Hepatocyte (in vitro differentiated cells): Measurements from ENCODE around the gene MAPK14. TPM values are rescaled to one million over a fixed set of nuclear protein-coding genes. Genes with fewer than 3 reads are reported as not detected.

Experiments used
- DNase-seq: peaks from one replicate; pipeline ENCODE4 v3.0.0-alpha.2; 2016; ENCODE audit warnings: low spot score
- H2AFZ ChIP-seq: fragments of 200-600 bp; sonication (generic); 2 replicates; pipeline ENCODE4 v1.6.0; 2016; ENCODE audit warnings: antibody characterized with exemption, mild to moderate bottlenecking
- H3K27ac ChIP-seq: fragments of 200-600 bp; sonication (generic); 2 replicates; pipeline ENCODE4 v1.5.1; 2016; ENCODE audit warnings: mild to moderate bottlenecking
- H3K27me3 ChIP-seq: fragments of 200-600 bp; sonication (generic); 2 replicates; pipeline ENCODE4 v1.6.1; 2016
- H3K36me3 ChIP-seq: fragments of 200-600 bp; sonication (generic); replicated peaks from 2 replicates; pipeline ENCODE4 v1.5.1; 2016; ENCODE audit warnings: low read depth; ENCODE audit not compliant: insufficient read depth
- H3K4me1 ChIP-seq: fragments of 200-600 bp; sonication (generic); 2 replicates; pipeline ENCODE4 v1.5.1; 2016; ENCODE audit warnings: mild to moderate bottlenecking, moderate library complexity; ENCODE audit not compliant: insufficient read depth
- H3K4me2 ChIP-seq: fragments of 200-600 bp; sonication (generic); 2 replicates; pipeline ENCODE4 v1.6.0; 2016
- H3K4me3 ChIP-seq: fragments of 200-600 bp; sonication (generic); 2 replicates; pipeline ENCODE4 v1.5.1; 2016; ENCODE audit warnings: mild to moderate bottlenecking
- H3K79me2 ChIP-seq: fragments of 200-600 bp; sonication (generic); 2 replicates; pipeline ENCODE4 v1.6.0; 2017; ENCODE audit warnings: mild to moderate bottlenecking
- H3K9me2 ChIP-seq: fragments of 200-600 bp; sonication (generic); replicated peaks from 2 replicates; pipeline ENCODE4 v1.6.0; 2017; ENCODE audit warnings: mild to moderate bottlenecking; ENCODE audit not compliant: insufficient read depth
- H3K9me3 ChIP-seq: fragments of 200-600 bp; sonication (generic); 2 replicates; pipeline ENCODE4 v1.5.1; 2016; ENCODE audit warnings: low read depth, mild to moderate bottlenecking
- H4K20me1 ChIP-seq: fragments of 200-600 bp; sonication (generic); 2 replicates; pipeline ENCODE4 v1.6.0; 2016; ENCODE audit warnings: mild to moderate bottlenecking; ENCODE audit not compliant: insufficient read depth, poor library complexity, severe bottlenecking
- EZH2 ChIP-seq: fragments of 200-600 bp; sonication (generic); IDR thresholded peaks from 2 replicates; pipeline ENCODE4 v1.6.1; 2016; ENCODE audit warnings: antibody characterized with exemption, mild to moderate bottlenecking, borderline replicate concordance
- EZH2phosphoT487 ChIP-seq: fragments of 200-600 bp; sonication (generic); IDR thresholded peaks from one replicate; pipeline ENCODE4 v1.6.1; 2018; ENCODE audit warnings: antibody characterized with exemption, mild to moderate bottlenecking, low read depth, moderate library complexity; ENCODE audit not compliant: unreplicated experiment, severe bottlenecking
- WGBS: methylation state at CpG from one replicate; pipeline ENCODE4 v1.1.6; 2016; ENCODE audit warnings: low lambda C conversion rate; ENCODE audit errors: missing lambda C conversion rate; 5-methylcytosine and 5-hydroxymethylcytosine counted together
- polyA plus RNA-seq: library from polyadenylated mRNA; unstranded; fragments of >200 nt; fragmentation: Nextera tagmentation; extraction: Ambion mirVana; gene quantifications from 2 replicates; pipeline ENCODE4 v1.2.1, GENCODE V29; 2016
- total RNA-seq: library from RNA; depleted of rRNA; stranded (reverse); fragments of >200 nt; gene quantifications from 2 replicates; pipeline ENCODE4 v1.2.3, GENCODE V29; 2014
- TF ChIP-seq, protein P1 (sequence below): fragments of 200-600 bp; sonication (generic); IDR thresholded peaks from 2 replicates; pipeline ENCODE4 v1.5.1; 2016; ENCODE audit warnings: antibody characterized with exemption, mild to moderate bottlenecking; ENCODE audit not compliant: poor library complexity

MAPK14 gene
- total and polyA plus RNA-seq, 2 experiments from 2014 or later, result 46.8 to 86.5 TPM

DNA sequence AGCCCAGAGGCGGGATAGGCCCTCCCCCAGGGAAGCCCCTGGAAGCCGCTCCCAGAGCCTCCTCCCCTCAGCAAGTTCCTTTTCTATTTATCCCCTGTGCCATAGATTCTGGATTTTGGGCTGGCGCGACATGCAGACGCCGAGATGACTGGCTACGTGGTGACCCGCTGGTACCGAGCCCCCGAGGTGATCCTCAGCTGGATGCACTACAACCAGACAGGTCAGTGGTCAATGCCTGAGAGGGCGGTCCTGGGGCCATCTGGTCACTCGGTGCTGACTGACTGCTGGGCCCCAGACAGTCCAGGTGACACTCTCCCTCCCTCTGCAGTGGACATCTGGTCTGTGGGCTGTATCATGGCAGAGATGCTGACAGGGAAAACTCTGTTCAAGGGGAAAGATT is 108.9 kb downstream of the MAPK14 start:
- Histone ChIP-seq H3K27me3 (no peaks in the 10 kb centered on the region), H3K9me3 (no peaks in the 10 kb centered on the region), H3K4me3 (no peak overlapping the region), H4K20me1 (no peaks in the 10 kb centered on the region), H3K27ac (no peak overlapping the region), H3K9me2 (no peaks in the 10 kb centered on the region), H3K4me2 (no peak overlapping the region), H3K4me1 (peaks cover 18% of the 10 kb centered on the region), H2AFZ (no peak overlapping the region), H3K36me3 (no peaks in the 10 kb centered on the region), H3K79me2 (peaks cover 15% of the 10 kb centered on the region)
- TF ChIP-seq EZH2 (no peak), EZH2phosphoT487 (no peak)
- TF ChIP-seq, protein P1, sequence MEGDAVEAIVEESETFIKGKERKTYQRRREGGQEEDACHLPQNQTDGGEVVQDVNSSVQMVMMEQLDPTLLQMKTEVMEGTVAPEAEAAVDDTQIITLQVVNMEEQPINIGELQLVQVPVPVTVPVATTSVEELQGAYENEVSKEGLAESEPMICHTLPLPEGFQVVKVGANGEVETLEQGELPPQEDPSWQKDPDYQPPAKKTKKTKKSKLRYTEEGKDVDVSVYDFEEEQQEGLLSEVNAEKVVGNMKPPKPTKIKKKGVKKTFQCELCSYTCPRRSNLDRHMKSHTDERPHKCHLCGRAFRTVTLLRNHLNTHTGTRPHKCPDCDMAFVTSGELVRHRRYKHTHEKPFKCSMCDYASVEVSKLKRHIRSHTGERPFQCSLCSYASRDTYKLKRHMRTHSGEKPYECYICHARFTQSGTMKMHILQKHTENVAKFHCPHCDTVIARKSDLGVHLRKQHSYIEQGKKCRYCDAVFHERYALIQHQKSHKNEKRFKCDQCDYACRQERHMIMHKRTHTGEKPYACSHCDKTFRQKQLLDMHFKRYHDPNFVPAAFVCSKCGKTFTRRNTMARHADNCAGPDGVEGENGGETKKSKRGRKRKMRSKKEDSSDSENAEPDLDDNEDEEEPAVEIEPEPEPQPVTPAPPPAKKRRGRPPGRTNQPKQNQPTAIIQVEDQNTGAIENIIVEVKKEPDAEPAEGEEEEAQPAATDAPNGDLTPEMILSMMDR, result no peak
- 96% methylated on average over 12 of the region's 12 CpGs for WGBS
- no peak for DNase-seq

DNA sequence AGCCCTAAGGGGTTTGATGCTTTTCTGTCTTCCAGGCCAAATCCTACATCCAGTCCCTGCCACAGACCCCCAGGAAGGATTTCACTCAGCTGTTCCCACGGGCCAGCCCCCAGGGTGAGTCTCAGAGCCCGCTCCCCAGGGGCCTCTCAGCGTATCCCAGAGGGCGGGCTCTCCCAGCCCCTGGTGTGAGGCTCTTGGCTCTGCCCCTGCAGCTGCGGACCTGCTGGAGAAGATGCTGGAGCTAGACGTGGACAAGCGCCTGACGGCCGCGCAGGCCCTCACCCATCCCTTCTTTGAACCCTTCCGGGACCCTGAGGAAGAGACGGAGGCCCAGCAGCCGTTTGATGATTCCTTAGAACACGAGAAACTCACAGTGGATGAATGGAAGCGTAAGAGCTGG is 111.1 kb downstream of the MAPK14 start:
- Histone ChIP-seq H3K36me3 (no peaks in the 10 kb centered on the region), H3K27me3 (no peaks in the 10 kb centered on the region)

DNA sequence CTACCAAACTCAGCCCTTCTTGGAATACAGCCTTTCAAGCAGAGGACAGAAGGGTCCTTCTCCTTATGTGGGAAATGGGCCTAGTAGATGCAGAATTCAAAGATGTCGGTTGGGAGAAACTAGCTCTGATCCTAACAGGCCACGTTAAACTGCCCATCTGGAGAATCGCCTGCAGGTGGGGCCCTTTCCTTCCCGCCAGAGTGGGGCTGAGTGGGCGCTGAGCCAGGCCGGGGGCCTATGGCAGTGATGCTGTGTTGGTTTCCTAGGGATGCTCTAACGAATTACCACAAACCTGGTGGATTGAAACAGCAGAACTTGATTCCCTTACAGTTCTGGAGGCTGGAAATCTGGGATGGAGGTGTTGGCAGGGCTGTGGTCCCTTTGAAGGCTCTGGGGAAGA is 111.8 kb downstream of the MAPK14 start:
- H2AFZ ChIP-seq, result no peak overlapping the region
- WGBS, result 50% methylated on average over 7 of the region's 7 CpGs
- H3K9me3 ChIP-seq, result no peaks in the 10 kb centered on the region
- H3K36me3 ChIP-seq, result no peaks in the 10 kb centered on the region
- TF ChIP-seq, protein P1, result peak; percentile 36
- TF ChIP-seq EZH2phosphoT487, result no peak
- no peak overlapping the region for H3K27ac ChIP-seq
- no peaks in the 10 kb centered on the region for H4K20me1 ChIP-seq
- no peaks in the 10 kb centered on the region for H3K27me3 ChIP-seq
- H3K4me3 ChIP-seq, result no peak overlapping the region
- DNase-seq, result peak; percentile 53
- H3K4me2 ChIP-seq, result no peak overlapping the region
- H3K4me1 ChIP-seq, result no peaks in the 10 kb centered on the region
- H3K79me2 ChIP-seq, result no peaks in the 10 kb centered on the region
- no peaks in the 10 kb centered on the region for H3K9me2 ChIP-seq

More for the DNA sequence above, 111.1 kb downstream of the MAPK14 start:
- Histone ChIP-seq H3K4me3 (no peak overlapping the region), H3K4me2 (no peak overlapping the region), H3K4me1 (no peaks in the 10 kb centered on the region), H4K20me1 (no peaks in the 10 kb centered on the region), H3K27ac (no peak overlapping the region), H3K79me2 (peaks cover 3% of the 10 kb centered on the region), H3K9me2 (no peaks in the 10 kb centered on the region), H2AFZ (no peak overlapping the region), H3K9me3 (no peaks in the 10 kb centered on the region)
- WGBS, result 93% methylated on average over 12 of the region's 15 CpGs
- TF ChIP-seq, protein P1, result no peak
- no peak for TF ChIP-seq EZH2phosphoT487
- no peak for TF ChIP-seq EZH2
- no peak for DNase-seq
